Erythroblast (primary cell): ENCODE results near the gene USP4.
"Not testable (repeated sequence)": the region's sequence is repeated elsewhere in the genome, so short reads cannot be mapped to it uniquely, and the experiment has no call there.

Source experiments
- GATA1 ChIP-seq: IDR thresholded peaks from 2 replicates; pipeline ENCODE4 v1.6.1; 2011; ENCODE audit warnings: low read depth, mild to moderate bottlenecking, control low read depth, low read length, moderate library complexity
- POLR2A ChIP-seq: IDR thresholded peaks from 2 replicates; pipeline ENCODE4 v1.6.1; 2011; ENCODE audit warnings: mild to moderate bottlenecking, low read length

GRCh38 chr3:49240091-49240490 lies 99.8 kb downstream of the USP4 start:
- not testable (repeated sequence) for TF ChIP-seq POLR2A, GATA1
